Psoas muscle (tissue), 8 donors: ENCODE results near the gene ASIC3. TPM values are rescaled to one million over a fixed set of nuclear protein-coding genes. Genes with fewer than 3 reads are reported as not detected.

Experiments used
- ATAC-seq, 4 donors: fragments of 200-7000 bp; cut with Tn5 transposase; one replicate each; pipeline ENCODE4 v1.9.1; 2020; ENCODE audit warnings: moderate library complexity in 3 of 4, mild to moderate bottlenecking in 2 of 4
- DNase-seq, 2 donors: peaks; one replicate each; pipeline ENCODE4 v3.0.0-alpha.2; 2020
- H3K27ac ChIP-seq: fragments of 200-600 bp; one replicate; pipeline ENCODE4 v1.8.0; 2022
- H3K27me3 ChIP-seq, 3 donors: fragments of 200-600 bp in 1 of 3; one replicate each; pipeline versions ENCODE4 v1.6.1 to v1.8.0; 2013 to 2022; ENCODE audit warnings: low read length in 2 of 3, mild to moderate bottlenecking in 2 of 3, moderate library complexity in 1 of 3; ENCODE audit not compliant: insufficient read depth in 3 of 3
- H3K36me3 ChIP-seq, 2 donors: fragments of 200-600 bp in 1 of 2; one replicate each; pipeline versions ENCODE4 v1.6.1 to v1.8.0; 2013 to 2022; ENCODE audit warnings: low read depth in 1 of 2, mild to moderate bottlenecking in 1 of 2, moderate library complexity in 1 of 2; ENCODE audit not compliant: insufficient read depth in 1 of 2
- H3K4me1 ChIP-seq: fragments of 200-600 bp; one replicate; pipeline ENCODE4 v1.8.0; 2022
- H3K4me3 ChIP-seq: fragments of 200-600 bp; one replicate; pipeline ENCODE4 v1.8.0; 2022; ENCODE audit warnings: mild to moderate bottlenecking
- H3K9me3 ChIP-seq: fragments of 200-600 bp; one replicate; pipeline ENCODE4 v1.8.0; 2022
- WGBS, 3 donors: extraction: QIAGEN DNeasy Blood & Tissue Kit; methylation state at CpG; one replicate each; pipeline versions ENCODE4 v1.1.6 to v1.1.7; 2013; 5-methylcytosine and 5-hydroxymethylcytosine counted together
- intact Hi-C, 2 donors: fragments of 100-400 bp; cut with DNase I; formaldehyde crosslinking; loops; one replicate each; pipeline versions ENCODE4 v1.11.0 to v1.14.2; 2022
- polyA plus RNA-seq, 3 donors: library from polyadenylated mRNA; stranded (reverse); fragments of 200-250 nt; gene quantifications; one replicate each; pipeline ENCODE4 v1.2.3, GENCODE V29; 2013
- total RNA-seq, 4 donors: library from RNA; stranded (reverse); fragmentation: NEBNext Ultra II Directional in 2 of 4; extraction: Animal tissue kit (Norgen Biotek cat#: 25700) in 2 of 4; gene quantifications; one replicate each; pipeline versions ENCODE4 v1.2.1 to v1.2.4, GENCODE V29; 2021 to 2023
- TF ChIP-seq, protein P1 (sequence below): fragments of 200-600 bp; IDR thresholded peaks from one replicate; pipeline ENCODE4 v1.8.0; 2022; ENCODE audit warnings: antibody characterized with exemption
- donor health status: healthy with polysubstance abuse.
- donor health status: DM: no; HTN: no; CAD: no; lungs with moderate emphysema.
- donor health status: Bipolar disorder and iron deficiency.
- donor health status: healthy.
- donor health status: DM: yes; HTN: yes; CAD: no.
- donor health status: DM: no; HTN: no; CAD: no.
- donor health status: DM: no; HTN: no; CAD: no.
- donor health status: DM: yes; HTN: yes; CAD: no.

The ASIC3 gene
- total and polyA plus RNA-seq, 7 donors = 1.8 to 6.2 (median 3.0) TPM

DNA sequence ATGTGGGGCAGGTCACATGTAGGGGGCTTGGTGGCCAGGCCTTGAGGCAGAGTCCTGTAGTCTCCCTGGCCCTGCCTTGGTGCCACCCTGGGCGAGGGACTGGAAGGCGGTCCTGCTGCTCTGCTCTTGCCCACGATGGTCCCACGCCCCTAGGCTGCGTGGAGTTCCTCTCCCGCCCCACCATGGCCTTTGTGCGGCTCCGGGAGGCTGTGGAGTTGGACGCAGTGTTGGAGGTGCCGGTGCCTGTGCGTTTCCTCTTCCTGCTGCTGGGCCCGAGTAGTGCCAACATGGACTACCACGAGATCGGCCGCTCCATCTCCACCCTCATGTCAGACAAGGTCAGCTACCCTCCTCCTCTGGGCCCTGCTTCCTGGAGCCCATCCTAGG, 22.2 kb downstream of the ASIC3 start:
- Histone ChIP-seq H3K36me3 (peaks cover 9 to 98% of the 10 kb centered on the region in 2 donors), H3K4me1 (no peaks in the 10 kb centered on the region), H3K4me3 (no peak overlapping the region), H3K27ac (no peak overlapping the region), H3K27me3 (no peaks in the 10 kb centered on the region), H3K9me3 (no peaks in the 10 kb centered on the region)
- intact Hi-C loops = no loop called here
- ATAC-seq (no peak), DNase-seq (no peak)
- WGBS, 3 donors = 90 to 92% (median 91%) methylated on average over 13 to 15 of the region's 15 CpGs
- TF ChIP-seq, protein P1, sequence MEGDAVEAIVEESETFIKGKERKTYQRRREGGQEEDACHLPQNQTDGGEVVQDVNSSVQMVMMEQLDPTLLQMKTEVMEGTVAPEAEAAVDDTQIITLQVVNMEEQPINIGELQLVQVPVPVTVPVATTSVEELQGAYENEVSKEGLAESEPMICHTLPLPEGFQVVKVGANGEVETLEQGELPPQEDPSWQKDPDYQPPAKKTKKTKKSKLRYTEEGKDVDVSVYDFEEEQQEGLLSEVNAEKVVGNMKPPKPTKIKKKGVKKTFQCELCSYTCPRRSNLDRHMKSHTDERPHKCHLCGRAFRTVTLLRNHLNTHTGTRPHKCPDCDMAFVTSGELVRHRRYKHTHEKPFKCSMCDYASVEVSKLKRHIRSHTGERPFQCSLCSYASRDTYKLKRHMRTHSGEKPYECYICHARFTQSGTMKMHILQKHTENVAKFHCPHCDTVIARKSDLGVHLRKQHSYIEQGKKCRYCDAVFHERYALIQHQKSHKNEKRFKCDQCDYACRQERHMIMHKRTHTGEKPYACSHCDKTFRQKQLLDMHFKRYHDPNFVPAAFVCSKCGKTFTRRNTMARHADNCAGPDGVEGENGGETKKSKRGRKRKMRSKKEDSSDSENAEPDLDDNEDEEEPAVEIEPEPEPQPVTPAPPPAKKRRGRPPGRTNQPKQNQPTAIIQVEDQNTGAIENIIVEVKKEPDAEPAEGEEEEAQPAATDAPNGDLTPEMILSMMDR = no peak

DNA sequence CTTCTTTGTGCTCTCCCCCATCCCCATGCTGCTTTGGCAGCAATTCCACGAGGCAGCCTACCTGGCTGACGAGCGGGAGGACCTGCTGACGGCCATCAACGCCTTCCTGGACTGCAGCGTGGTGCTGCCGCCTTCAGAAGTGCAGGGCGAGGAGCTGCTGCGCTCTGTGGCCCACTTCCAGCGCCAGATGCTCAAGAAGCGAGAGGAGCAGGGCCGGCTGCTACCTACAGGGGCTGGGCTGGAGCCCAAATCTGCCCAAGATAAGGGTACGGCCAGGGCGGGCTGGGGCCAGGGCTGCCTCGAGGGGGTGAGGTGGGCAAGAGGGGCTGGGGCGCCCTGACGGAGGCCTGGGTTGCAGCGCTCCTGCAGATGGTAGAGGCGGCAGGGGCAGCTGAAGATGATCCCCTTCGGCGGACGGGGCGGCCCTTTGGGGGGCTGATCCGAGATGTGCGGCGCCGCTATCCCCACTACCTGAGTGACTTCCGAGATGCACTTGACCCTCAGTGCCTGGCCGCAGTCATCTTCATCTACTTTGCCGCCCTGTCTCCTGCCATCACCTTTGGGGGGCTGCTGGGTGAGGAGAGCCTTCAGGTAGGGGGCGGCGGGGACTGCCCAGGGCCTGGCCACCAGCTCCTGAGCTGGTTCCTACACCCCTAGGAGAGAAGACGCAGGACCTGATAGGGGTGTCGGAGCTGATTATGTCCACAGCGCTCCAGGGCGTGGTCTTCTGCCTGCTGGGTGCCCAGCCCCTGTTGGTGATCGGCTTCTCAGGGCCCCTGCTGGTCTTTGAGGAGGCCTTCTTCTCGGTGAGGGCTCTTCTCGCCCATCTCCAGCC, 22.9 kb downstream of the ASIC3 start:
- Histone ChIP-seq H3K27me3 (no peaks in the 10 kb centered on the region), H3K27ac (no peak overlapping the region), H3K4me1 (no peaks in the 10 kb centered on the region), H3K4me3 (no peak overlapping the region), H3K9me3 (no peaks in the 10 kb centered on the region), H3K36me3 (peaks cover 12 to 98% of the 10 kb centered on the region in 2 donors)
- DNase-seq (no peak), ATAC-seq (no peak)
- WGBS, 3 donors = 90 to 94% (median 93%) methylated on average over 39 of the region's 39 CpGs
- TF ChIP-seq, protein P1 = no peak
- intact Hi-C loops = no loop called here

DNA sequence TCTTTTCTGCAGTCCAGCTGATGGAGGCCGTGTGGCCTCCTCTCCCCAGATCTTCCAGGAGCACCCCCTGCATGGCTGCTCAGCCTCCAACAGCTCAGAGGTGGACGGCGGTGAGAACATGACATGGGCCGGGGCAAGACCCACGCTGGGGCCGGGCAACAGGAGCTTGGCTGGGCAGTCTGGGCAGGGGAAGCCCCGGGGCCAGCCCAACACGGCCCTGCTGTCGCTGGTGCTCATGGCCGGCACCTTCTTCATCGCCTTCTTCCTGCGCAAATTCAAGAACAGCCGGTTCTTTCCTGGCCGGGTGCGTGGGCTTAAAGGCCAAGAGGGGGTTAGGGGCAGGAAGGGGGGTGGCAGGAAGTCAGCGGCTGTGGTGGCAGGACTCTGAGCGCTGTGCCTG, 25.7 kb downstream of the ASIC3 start:
- Histone ChIP-seq H3K27me3 (no peaks in the 10 kb centered on the region), H3K4me3 (no peak overlapping the region), H3K27ac (no peak overlapping the region), H3K9me3 (no peaks in the 10 kb centered on the region), H3K4me1 (peaks cover 8% of the 10 kb centered on the region), H3K36me3 (peaks cover 4 to 90% of the 10 kb centered on the region in 2 donors)
- WGBS, 3 donors = 82 to 87% (median 84%) methylated on average over 17 of the region's 17 CpGs
- no peak for ATAC-seq
- intact Hi-C loops = no loop called here
- TF ChIP-seq, protein P1 = no peak
- DNase-seq = no peak

DNA sequence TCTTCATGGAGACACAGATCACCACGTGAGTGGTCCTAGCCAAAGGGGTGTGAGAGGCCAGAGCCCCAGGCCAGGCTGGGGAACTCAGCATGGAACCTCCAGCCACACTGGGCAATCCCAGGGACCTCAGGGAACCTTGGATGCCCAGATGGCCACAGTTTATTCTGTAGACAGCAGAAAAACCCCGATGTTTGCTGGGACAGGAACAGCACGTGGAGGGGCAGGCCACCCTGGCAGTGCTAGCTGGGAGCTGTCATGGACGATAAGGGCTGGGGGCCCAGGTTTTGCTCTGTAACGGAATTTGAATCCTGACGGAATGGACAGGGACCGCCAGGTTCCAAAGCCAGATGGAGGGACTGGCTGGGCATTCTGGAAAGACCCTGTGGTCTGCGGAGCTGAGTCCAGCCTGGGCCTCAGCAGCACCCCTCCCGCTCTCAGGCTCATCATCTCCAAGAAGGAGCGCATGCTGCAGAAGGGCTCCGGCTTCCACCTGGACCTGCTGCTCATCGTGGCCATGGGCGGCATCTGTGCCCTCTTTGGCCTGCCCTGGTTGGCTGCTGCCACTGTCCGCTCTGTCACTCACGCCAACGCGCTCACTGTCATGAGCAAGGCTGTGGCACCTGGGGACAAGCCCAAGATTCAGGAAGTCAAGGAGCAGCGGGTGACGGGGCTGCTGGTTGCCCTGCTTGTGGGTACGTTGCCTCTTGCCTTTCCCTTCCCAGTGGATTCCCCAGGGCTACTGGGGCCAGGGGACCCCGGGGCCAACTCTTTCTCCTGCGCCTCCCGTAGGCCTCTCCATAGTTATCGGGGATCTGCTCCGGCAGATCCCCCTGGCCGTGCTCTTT, 26.7 kb downstream of the ASIC3 start:
- no peaks in the 10 kb centered on the region for H3K9me3 ChIP-seq
- DNase-seq (no peak), ATAC-seq (no peak)
- no peak overlapping the region for H3K4me3 ChIP-seq
- H3K27ac ChIP-seq = no peak overlapping the region
- peaks cover 17% of the 10 kb centered on the region for H3K4me1 ChIP-seq
- intact Hi-C loops = no loop called here
- TF ChIP-seq, protein P1 = no peak
- WGBS, 3 donors = 89 to 91% (median 90%) methylated on average over 26 of the region's 26 CpGs
- H3K27me3 ChIP-seq = no peaks in the 10 kb centered on the region
- H3K36me3 ChIP-seq = peaks cover 4 to 80% of the 10 kb centered on the region in 2 donors
